ENCODE data around the gene WBP4.
"Not testable (repeated sequence)": the region's sequence is repeated elsewhere in the genome, so short reads cannot be mapped to it uniquely, and the experiment has no call there.

Gene WBP4

DNA sequence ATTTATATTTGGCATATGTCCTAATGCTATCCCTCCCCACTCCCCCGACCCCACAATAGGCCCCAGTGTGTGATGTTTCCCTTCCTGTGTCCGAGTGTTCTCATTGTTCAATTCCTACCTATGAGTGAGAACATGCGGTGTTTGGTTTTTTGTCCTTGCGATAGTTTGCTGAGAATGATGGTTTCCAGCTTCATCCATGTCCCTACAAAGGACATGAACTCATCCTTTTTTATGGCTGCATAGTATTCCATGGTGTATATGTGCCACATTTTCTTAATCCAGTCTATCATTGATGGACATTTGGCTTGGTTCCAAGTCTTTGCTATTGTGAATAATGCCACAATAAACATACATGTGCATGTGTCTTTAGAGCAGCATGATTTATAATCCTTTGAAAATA, 18.9 kb upstream of the WBP4 start:
- H3K27ac ChIP-seq; DNase-seq (ENCODE audit: low read depth, low spot score): not testable (repeated sequence)

DNA sequence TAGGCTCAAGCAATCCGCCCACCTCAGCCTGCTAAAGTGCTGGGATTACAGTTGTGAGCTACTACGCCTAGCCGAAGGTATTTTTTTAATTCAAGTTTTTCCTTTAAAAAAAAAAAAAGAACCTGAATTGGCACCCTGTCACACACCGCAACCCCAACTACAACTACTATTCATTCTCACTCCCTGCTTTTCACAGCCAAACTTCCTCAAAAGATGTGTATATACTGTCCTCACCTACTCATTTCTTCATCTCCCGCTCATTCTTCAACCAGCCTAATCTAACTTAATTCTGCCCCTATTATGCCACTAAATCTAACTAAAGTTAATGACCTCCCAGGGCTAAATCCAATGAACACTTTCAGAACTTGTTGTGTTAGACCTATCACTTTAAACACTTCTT, 12.7 kb upstream of the WBP4 start:
- DNase-seq (ENCODE audit: low read depth, low spot score): no peak
- no peak overlapping the region for H3K27ac ChIP-seq

- no peak for DNase-seq (ENCODE audit: low read depth, low spot score)
- H3K27ac ChIP-seq: no peak overlapping the region
Measured at GRCh38 chr13:41049480-41050440, 11.5 kb upstream of the WBP4 start.

DNA sequence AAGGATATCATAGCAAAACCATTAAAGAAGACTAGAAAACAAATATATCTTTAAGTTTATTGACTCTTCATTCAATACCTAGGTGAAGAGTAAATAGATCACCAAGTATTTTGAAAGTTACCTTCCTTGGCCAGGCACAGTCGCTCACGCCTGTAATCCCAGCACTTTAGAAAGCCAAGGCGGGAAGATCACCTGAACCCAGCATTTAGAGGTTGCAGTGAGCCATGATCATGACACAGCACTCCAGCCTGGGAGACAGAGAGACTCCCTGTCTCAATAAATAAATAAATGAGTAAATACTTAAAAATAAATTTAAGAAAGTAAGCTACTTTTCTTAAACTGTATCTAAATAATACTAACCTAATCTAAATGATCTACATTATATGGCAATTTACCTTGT, 8.9 kb upstream of the WBP4 start:
- no peak overlapping the region for H3K27ac ChIP-seq
- DNase-seq (ENCODE audit: low read depth, low spot score): no peak

DNA sequence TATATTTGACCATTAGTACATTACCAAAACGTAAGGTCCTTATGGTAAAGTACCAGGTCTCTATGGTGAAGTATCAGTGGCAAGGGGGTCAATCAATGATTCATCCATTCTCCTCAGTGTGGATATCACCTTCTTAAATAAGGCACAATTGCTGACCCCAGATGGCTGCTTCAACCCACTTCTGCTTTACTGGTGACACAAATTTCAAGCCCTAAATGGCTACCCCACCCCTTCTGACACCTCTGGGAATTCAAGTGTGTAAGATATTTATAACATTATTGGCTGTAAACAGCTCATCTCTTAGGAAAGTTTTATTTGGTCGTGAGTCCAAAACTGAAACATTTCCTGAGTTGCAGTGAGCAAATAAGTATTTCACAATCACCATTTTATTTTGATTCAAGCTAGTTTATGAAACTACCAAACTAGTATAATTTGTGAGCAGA, 7.9 kb upstream of the WBP4 start:
- peak overlapping the region; percentile 41 for H3K27ac ChIP-seq

GRCh38 chr13:41054212-41054877, 7.0 kb upstream of the WBP4 start:
- no peak for DNase-seq (ENCODE audit: low read depth, low spot score)
- H3K27ac ChIP-seq: peak overlapping the region; percentile 41

More for the DNA sequence above, 7.9 kb upstream of the WBP4 start:
- no peak for DNase-seq (ENCODE audit: low read depth, low spot score)

DNA sequence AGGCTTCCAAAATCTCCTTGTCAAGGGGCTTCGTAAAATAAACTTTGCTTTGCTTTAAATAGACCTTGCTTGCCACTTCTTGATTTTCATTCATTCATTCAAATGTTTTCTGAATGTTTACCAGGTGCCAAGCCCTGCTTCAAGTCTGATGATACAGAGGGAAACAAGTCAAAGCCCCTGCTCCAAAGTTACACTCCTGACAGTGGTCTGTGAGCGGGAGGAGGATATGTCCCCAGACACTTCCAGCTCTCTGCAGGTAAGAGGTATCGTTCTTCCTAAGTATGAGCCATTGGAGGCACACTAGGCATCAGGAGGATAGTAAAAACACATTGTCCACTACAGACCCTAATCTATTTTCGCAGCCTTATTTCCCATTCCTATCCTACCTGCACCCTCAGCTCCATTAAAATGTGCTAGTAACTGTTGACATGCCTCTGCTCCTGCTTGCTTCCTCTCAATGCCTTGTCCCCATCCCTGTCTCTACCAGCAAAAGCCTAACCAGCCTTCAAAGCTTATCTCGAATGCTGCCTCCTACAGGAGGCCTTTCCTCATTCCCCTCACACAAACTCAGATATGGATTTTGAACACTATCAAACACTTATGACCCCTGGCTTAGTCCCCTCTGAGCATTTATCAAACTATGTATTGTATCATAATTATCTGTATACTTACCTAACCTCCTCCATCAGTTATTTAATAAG, 6.2 kb upstream of the WBP4 start:
- no peak for DNase-seq (ENCODE audit: low read depth, low spot score)
- H3K27ac ChIP-seq: peak overlapping the region; percentile 41

- H3K27ac ChIP-seq: no peak overlapping the region
- no peak for DNase-seq (ENCODE audit: low read depth, low spot score)
Measured at GRCh38 chr13:41056194-41056593, 5.1 kb upstream of the WBP4 start.

DNA sequence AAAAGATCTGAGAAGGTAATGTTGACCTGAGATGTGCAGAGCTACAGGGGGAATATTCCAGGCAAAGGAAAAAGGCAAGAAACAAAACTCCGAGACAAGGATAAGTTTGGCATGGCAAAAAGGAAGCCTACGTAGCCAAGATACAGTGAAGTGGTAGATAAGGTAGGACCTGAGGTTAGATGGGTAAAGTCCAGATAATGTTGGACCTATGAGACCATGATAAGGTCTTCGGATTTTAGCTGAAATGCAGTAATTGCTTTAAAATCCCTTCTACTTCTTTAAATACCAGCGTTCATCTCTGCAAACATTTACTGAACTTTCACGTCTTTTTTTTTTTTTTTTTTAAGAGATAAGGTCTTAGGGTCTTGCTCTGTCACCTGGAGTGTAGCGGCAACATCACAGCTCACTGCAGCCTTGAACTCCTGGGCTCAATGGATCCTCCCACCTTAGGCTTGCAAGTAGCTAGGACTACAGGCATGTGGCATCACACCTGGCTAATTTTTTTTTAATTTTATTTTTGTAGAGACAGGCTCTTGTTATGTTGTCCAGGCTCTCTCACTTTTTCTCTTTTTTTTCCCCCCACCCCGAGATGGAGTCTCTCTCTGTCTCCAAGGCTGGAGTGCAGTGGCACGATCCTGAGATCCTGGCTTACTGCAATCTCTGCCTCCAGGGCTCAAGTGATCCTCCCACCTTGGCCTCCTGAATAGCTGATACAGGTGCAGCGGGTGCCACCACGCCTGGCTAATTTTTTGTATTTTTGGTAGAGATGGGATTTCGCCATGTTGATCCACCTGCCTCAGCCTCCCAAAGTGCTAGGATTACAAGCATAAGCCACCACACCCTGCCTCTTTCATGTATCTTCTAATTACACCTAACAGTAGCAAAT, 4.2 kb upstream of the WBP4 start:
- H3K27ac ChIP-seq: no peak overlapping the region

GRCh38 chr13:41058295-41059070, 2.8 kb upstream of the WBP4 start:
- no peak for DNase-seq (ENCODE audit: low read depth, low spot score)
- peak overlapping the region; percentile 96 for H3K27ac ChIP-seq

More for the DNA sequence above, 4.2 kb upstream of the WBP4 start:
- DNase-seq (ENCODE audit: low read depth, low spot score): no peak

DNA sequence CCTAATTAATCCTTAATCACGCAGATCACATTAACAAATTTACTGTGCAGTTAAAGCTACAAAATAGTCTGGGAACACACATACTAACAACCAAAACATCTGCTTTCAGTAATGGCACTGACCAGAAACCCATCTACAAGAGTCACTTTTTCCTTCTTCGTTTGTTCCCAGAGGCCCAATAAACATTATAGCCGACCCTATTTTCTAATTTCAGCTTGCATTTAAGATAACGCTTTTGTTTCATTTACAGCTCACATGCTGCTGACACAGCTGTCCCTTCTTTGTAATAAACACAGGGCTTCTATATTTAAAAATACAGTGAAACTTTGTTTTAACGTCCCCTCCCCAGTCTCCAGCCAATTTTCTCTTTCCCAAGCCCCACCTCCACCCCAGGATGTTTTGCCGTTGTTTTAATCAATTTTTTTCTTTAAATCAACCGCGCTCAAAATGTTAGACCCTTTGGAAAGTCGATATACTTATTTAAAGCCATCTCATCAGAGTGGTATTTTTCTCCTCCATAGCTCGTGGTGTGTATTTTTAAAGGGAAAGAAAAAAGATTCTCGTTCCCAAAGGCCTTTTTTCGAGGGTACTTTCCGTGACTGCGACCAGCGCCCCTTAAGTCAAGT, 1.7 kb upstream of the WBP4 start:
- peak overlapping the region; percentile 96 for H3K27ac ChIP-seq
- no peak for DNase-seq (ENCODE audit: low read depth, low spot score)

DNA sequence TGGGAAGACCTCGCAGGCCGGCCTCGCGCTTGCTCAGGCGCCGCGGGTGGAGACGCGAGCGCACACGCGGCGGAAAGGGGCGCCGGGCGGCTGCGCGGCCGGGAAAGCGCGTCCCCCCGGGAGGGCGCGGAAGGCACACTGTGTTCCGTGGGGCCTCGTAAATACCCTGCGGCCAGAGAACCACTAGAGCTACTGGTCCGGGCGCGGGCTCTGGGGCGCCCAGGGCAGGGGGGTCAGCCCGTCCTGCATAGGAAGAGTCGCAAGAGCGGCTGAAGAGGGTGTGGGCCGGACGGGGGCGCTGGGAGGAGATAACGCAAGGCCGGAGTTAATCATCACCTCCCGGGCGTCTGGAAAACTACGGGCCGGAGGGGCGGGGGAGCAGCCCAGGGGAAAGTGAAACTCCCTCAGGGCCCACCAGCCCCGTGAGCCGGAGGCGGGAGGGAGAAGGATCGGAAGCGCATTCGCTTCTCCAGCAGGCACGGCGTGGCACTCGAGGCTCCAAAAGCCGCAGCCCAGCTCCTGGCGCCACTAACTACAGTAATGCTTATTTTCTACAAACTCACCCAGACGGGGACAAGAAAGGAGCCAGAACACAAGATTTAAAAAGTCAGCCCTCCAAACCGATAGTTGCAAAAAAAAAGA, 1.1 kb upstream of the WBP4 start:
- H3K27ac ChIP-seq: peak overlapping the region; percentile 96
- peak; percentile 48 for DNase-seq (ENCODE audit: low read depth, low spot score)

- DNase-seq (ENCODE audit: low read depth, low spot score): no peak
Measured at GRCh38 chr13:41060724-41061074, 610 bp upstream of the WBP4 start.

GRCh38 chr13:41061914-41062837, 867 bp downstream of the WBP4 start:
- DNase-seq (ENCODE audit: low read depth, low spot score): peak; percentile 50
- H3K27ac ChIP-seq: peak overlapping the region; percentile 96

More at GRCh38 chr13:41060724-41061074, 610 bp upstream of the WBP4 start:
- peak overlapping the region; percentile 96 for H3K27ac ChIP-seq

DNA sequence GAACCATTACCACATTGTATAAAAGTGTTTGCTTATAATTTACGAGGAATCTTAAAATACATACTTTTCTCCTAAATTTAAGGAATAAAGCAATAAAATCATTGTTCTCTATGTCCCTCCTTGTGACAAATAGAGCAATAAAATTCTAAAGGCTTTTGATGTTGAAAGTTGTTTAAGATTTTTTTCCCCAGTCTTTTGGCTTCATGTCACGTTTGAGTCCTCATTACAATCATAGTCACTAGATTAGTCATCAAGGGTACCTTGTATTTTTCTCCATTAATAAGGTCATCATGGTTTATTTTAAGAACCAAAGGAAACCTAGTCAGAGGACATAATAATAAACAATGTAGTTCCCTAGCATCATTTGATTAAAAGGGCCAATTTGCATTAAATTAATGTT, 3.2 kb downstream of the WBP4 start:
- DNase-seq (ENCODE audit: low read depth, low spot score): no peak
- H3K27ac ChIP-seq: no peak overlapping the region

DNA sequence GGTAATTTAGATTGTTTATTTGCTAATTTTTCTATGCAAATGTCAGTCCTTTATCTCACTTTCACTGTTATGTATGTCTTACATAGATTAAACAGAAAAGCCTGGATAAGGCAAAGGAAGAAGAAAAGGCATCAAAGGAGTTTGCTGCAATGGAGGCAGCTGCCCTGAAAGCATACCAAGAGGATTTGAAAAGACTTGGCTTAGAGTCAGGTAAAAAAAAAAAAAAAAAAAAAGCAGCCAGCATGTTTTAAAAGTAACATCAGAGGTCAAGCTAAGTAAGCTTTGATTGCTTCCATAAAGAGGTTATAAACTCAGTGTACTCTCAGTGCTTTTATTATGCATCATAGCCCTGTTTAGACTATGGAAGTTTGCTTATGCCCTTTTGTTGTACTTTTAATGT, 3.8 kb downstream of the WBP4 start:
- DNase-seq (ENCODE audit: low read depth, low spot score): no peak
- no peak overlapping the region for H3K27ac ChIP-seq

DNA sequence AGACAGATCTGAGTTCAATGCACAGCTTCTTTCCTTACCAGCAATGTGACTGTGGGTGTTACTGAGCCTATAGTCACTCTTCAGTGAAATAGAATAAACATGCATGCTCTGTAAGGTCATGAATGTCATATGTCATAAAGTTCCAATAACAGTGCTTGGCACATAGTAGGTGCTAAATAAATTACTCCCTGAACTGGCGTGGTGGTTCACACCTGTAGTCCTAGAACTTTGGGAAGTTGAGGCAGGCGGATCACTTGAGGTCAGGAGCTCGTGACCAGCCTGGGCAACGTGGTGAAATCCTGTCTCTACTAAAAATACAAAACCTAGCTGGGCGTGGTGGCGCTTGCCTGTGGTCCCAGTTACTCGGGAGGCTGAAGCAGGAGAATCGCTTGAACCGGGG, 13.2 kb downstream of the WBP4 start:
- no peak for DNase-seq (ENCODE audit: low read depth, low spot score)
- H3K27ac ChIP-seq: no peak overlapping the region

Data from epithelial cell of prostate (primary cell).